ENCODE data around the gene GPN2.

DNA sequence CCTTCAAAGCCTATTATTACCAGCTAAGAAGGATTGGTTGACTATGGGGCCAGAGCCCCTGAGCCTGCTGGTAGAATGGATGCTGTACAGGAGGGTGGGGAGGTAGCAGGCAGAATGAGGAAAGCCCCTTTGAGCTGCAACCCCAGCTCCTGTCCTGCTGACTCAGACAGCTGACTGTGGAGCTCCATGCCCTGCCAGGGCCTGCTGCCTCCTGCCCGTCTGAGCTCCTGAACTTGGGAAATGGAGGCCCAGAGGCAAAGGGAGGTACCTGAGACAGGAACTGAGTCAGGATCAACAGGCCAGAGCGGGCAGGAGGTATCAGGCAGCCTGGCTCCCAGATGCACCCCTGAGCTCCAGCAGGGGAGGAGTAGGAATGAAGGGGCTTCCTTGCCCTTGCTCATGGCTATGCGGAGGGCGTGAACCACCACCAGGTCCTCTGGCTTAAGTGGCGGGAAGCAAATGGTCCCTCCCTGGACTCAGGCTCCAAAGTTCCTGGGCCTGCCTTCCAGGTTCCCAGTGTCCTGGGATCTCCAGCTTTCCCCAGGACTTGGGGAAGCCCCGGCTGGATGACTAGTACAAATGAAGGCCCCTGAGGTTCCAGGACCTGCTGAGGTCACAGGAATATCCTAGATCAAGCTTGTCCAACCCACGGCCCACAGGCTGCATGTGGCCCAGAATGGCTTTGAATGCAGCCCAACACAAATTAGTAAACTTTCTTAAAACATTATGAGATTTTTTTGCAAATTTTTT is 31.0 kb downstream of the GPN2 start:
- TF ChIP-seq CTCF (tag by site-specific recombination; IDR thresholded peaks at IDR 0.05) = no peak
- no peak for TF ChIP-seq REST (tag by site-specific recombination; IDR thresholded peaks at IDR 0.05)
- TF ChIP-seq ZNF785 (tag by site-specific recombination; IDR thresholded peaks at IDR 0.05) = no peak
- no peak for TF ChIP-seq ZNF768 (tag by site-specific recombination; IDR thresholded peaks at IDR 0.05)
- TF ChIP-seq ZNF791 (tag by site-specific recombination; IDR thresholded peaks at IDR 0.05) = no peak
- TF ChIP-seq, protein P1, sequence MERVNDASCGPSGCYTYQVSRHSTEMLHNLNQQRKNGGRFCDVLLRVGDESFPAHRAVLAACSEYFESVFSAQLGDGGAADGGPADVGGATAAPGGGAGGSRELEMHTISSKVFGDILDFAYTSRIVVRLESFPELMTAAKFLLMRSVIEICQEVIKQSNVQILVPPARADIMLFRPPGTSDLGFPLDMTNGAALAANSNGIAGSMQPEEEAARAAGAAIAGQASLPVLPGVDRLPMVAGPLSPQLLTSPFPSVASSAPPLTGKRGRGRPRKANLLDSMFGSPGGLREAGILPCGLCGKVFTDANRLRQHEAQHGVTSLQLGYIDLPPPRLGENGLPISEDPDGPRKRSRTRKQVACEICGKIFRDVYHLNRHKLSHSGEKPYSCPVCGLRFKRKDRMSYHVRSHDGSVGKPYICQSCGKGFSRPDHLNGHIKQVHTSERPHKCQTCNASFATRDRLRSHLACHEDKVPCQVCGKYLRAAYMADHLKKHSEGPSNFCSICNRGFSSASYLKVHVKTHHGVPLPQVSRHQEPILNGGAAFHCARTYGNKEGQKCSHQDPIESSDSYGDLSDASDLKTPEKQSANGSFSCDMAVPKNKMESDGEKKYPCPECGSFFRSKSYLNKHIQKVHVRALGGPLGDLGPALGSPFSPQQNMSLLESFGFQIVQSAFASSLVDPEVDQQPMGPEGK (tag by site-specific recombination; IDR thresholded peaks at IDR 0.05) = no peak
- TF ChIP-seq, protein P2, sequence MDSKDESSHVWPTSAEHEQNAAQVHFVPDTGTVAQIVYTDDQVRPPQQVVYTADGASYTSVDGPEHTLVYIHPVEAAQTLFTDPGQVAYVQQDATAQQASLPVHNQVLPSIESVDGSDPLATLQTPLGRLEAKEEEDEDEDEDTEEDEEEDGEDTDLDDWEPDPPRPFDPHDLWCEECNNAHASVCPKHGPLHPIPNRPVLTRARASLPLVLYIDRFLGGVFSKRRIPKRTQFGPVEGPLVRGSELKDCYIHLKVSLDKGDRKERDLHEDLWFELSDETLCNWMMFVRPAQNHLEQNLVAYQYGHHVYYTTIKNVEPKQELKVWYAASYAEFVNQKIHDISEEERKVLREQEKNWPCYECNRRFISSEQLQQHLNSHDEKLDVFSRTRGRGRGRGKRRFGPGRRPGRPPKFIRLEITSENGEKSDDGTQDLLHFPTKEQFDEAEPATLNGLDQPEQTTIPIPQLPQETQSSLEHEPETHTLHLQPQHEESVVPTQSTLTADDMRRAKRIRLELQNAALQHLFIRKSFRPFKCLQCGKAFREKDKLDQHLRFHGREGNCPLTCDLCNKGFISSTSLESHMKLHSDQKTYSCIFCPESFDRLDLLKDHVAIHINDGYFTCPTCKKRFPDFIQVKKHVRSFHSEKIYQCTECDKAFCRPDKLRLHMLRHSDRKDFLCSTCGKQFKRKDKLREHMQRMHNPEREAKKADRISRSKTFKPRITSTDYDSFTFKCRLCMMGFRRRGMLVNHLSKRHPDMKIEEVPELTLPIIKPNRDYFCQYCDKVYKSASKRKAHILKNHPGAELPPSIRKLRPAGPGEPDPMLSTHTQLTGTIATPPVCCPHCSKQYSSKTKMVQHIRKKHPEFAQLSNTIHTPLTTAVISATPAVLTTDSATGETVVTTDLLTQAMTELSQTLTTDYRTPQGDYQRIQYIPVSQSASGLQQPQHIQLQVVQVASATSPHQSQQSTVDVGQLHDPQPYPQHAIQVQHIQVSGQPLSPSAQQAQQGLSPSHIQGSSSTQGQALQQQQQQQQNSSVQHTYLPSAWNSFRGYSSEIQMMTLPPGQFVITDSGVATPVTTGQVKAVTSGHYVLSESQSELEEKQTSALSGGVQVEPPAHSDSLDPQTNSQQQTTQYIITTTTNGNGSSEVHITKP (tag by site-specific recombination; IDR thresholded peaks at IDR 0.05) = no peak
- TF ChIP-seq ZNF274 (IDR thresholded peaks at IDR 0.05; ENCODE audit: low read length) = no peak
- TF ChIP-seq ZNF274 (tag by site-specific recombination; IDR thresholded peaks at IDR 0.05; ENCODE audit: borderline replicate concordance) = no peak

All from HEK293 (cell line).